GM19324 (cell line): Measurements from ENCODE around the gene KCNA5.
A peak's percentile ranks its signal among the peaks of the same experiment; 100 is the strongest.

ENCODE experiments used
- ATAC-seq: cut with Tn5 transposase; IDR thresholded peaks from one replicate; pipeline ENCODE4 v1.9.1; 2021; ENCODE audit warnings: mild to moderate bottlenecking, moderate library complexity; ENCODE audit not compliant: unreplicated experiment, low FRiP score

KCNA5 gene

GRCh38 chr12:5043589-5044419 lies at the start of gene KCNA5:
TSS of gene KCNA5 (plus strand) at chr12:5043879. CDS start at chr12:5044148, 269 bp downstream.
- no peak for ATAC-seq

GRCh38 chr12:4994622-4995021 lies 49.1 kb upstream of the KCNA5 start:
- ATAC-seq, result no peak

- no peak for ATAC-seq
Measured at GRCh38 chr12:4996714-4997113, 47.0 kb upstream of the KCNA5 start.

- ATAC-seq, result no peak
Measured at GRCh38 chr12:4997939-4998338, 45.7 kb upstream of the KCNA5 start.

- no peak for ATAC-seq
Measured at GRCh38 chr12:5000204-5000603, 43.5 kb upstream of the KCNA5 start.

GRCh38 chr12:5000658-5001385 lies 42.9 kb upstream of the KCNA5 start:
- no peak for ATAC-seq

GRCh38 chr12:5003025-5003666 lies 40.5 kb upstream of the KCNA5 start:
- peak; percentile 56 for ATAC-seq

GRCh38 chr12:5008661-5009060 lies 35.0 kb upstream of the KCNA5 start:
- ATAC-seq, result no peak

GRCh38 chr12:5010151-5010550 lies 33.5 kb upstream of the KCNA5 start:
- no peak for ATAC-seq

- ATAC-seq, result no peak
Measured at GRCh38 chr12:5012337-5012736, 31.3 kb upstream of the KCNA5 start.

GRCh38 chr12:5013266-5013730 lies 30.4 kb upstream of the KCNA5 start:
- ATAC-seq, result no peak

GRCh38 chr12:5014269-5014668 lies 29.4 kb upstream of the KCNA5 start:
- no peak for ATAC-seq

GRCh38 chr12:5015711-5016492 lies 27.8 kb upstream of the KCNA5 start:
- ATAC-seq, result no peak

GRCh38 chr12:5016526-5016925 lies 27.2 kb upstream of the KCNA5 start:
- no peak for ATAC-seq

- no peak for ATAC-seq
Measured at GRCh38 chr12:5017638-5018348, 25.9 kb upstream of the KCNA5 start.

- ATAC-seq, result no peak
Measured at GRCh38 chr12:5018677-5019076, 25.0 kb upstream of the KCNA5 start.

- ATAC-seq, result no peak
Measured at GRCh38 chr12:5022025-5022424, 21.7 kb upstream of the KCNA5 start.

- ATAC-seq, result no peak
Measured at GRCh38 chr12:5022465-5023061, 21.1 kb upstream of the KCNA5 start.

GRCh38 chr12:5023842-5024241 lies 19.8 kb upstream of the KCNA5 start:
- no peak for ATAC-seq
